Measurements from ENCODE around the gene TYROBP. TPM values are rescaled to one million over a fixed set of nuclear protein-coding genes. Genes with fewer than 3 reads are reported as not detected.

TYROBP gene
- total RNA-seq, 4 donors from 2014 or later = 3.0 to 116 (median 45.3) TPM

DNA sequence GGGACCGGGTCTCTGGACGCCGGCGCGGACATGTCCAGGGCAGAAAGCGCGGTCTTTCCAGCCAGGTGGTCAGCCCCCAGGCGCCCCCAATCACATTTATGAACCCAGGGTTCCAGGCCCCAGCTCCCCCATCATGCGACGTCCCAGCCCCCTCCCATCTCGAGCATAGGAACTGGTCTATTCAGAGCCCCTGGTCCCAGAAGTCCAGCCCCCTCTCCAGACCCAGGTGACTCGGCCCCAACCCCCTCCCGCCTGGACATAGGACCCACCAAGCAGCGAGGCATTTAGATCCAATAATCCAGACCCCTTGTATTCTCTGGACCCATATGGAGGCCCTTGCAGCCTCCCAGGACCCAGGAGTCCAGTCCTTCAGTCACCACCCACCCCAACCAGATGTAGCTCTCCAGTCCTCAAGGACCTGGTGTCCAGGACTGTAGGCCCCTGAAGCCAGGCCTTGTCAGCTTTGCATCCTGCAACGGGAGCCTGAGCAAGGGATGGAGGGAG is 39.2 kb downstream of the TYROBP start:
- peaks cover 40% of the 10 kb centered on the region for H3K27me3 ChIP-seq
- peak overlapping the region in 1 of 4 donors; percentile 53 for H3K27ac ChIP-seq
- no peaks in the 10 kb centered on the region for H3K36me3 ChIP-seq
- WGBS, 2 donors (ENCODE audit: low coverage in 1 of 2) = 20% methylated on average over 2 of the region's 15 CpGs; no CpG with 5 or more reads in 1 of the 2 donors
- ATAC-seq = no peak
- no peak for TF ChIP-seq EP300 (IDR thresholded peaks at IDR 0.05)
- TF ChIP-seq, protein P1, sequence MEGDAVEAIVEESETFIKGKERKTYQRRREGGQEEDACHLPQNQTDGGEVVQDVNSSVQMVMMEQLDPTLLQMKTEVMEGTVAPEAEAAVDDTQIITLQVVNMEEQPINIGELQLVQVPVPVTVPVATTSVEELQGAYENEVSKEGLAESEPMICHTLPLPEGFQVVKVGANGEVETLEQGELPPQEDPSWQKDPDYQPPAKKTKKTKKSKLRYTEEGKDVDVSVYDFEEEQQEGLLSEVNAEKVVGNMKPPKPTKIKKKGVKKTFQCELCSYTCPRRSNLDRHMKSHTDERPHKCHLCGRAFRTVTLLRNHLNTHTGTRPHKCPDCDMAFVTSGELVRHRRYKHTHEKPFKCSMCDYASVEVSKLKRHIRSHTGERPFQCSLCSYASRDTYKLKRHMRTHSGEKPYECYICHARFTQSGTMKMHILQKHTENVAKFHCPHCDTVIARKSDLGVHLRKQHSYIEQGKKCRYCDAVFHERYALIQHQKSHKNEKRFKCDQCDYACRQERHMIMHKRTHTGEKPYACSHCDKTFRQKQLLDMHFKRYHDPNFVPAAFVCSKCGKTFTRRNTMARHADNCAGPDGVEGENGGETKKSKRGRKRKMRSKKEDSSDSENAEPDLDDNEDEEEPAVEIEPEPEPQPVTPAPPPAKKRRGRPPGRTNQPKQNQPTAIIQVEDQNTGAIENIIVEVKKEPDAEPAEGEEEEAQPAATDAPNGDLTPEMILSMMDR (IDR thresholded peaks at IDR 0.05) = no peak
- H3K9me3 ChIP-seq = no peaks in the 10 kb centered on the region
- peaks cover 5 to 30% (median 14%) of the 10 kb centered on the region in 3 donors for H3K4me1 ChIP-seq
- peak overlapping the region; percentile 35 to 64 for H3K4me3 ChIP-seq

DNA sequence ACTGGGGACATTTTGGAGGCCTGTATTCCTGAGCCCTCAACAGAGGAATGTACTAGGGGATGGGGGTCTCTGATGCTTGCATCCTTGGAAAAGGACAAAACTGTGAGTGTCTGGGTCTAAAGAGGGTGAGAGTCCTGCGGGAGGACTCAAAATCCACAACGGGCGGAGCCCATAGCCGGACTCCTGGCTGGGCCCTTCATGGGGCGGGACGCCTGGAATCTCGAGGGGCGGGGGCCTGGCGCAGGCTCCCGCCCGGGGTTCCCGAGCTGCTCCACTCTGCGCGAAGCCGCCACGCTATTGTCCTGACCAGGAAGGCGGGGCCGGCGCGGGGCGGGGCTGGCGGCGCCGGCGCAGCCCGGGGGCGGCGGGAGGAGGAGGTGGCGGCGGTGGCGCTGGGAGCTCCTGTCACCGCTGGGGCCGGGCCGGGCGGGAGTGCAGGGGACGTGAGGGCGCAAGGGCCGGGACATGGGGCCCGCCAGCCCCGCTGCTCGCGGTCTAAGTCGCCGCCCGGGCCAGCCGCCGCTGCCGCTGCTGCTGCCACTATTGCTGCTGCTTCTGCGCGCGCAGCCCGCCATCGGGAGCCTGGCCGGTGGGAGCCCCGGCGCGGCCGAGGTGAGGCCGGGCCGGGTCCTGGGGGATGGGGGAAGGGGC is 39.8 kb downstream of the TYROBP start, which contains the start of gene APLP1:
Gene APLP1, plus strand, starts transcription at position 403 of the 651 bp plus-strand sequence. Its CDS starts 63 bp downstream, at position 466.
- WGBS, 2 donors (ENCODE audit: low coverage in 1 of 2) = no CpG with 5 or more reads among the region's 60 CpGs
- H3K27ac ChIP-seq = peak within 1 kb of the TSS in 1 of 4 donors; percentile 53
- peak; percentile 90 for ATAC-seq
- H3K27me3 ChIP-seq = peaks cover 40% of the 10 kb centered on the region
- no peaks in the 10 kb centered on the region for H3K36me3 ChIP-seq
- peaks cover 5 to 30% (median 14%) of the 10 kb centered on the region in 3 donors for H3K4me1 ChIP-seq
- peak within 1 kb of the TSS; percentile 35 to 64 for H3K4me3 ChIP-seq
- no peaks in the 10 kb centered on the region for H3K9me3 ChIP-seq
- TF ChIP-seq POLR2AphosphoS5 (IDR thresholded peaks at IDR 0.05) = no peak
- TF ChIP-seq, protein P1 (IDR thresholded peaks at IDR 0.05) = no peak
- TF ChIP-seq POLR2A (IDR thresholded peaks at IDR 0.05) = no peak
- no peak for TF ChIP-seq EP300 (IDR thresholded peaks at IDR 0.05)

DNA sequence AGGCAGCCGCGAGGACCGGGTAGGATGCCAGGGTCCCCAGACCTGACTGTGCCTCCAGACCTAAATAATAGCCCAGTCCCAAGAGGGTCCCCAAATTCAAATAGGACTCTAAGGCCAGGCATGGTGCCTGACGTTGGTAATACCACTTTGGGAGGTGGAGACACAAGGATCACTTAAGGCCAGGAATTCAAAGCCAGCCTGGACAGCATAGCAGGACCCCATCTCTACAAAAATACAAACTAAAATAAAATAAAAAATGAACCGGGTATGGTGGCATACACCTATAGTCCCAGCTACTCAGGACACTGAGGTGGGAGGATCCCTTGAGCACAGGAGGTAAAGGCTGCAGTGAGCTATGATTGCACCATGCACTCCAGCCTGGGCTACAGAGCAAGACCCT is 45.1 kb downstream of the TYROBP start:
- H3K27me3 ChIP-seq = peaks cover 64% of the 10 kb centered on the region
- 66 to 83% methylated on average over 1 to 3 of the region's 5 CpGs for WGBS, 2 donors (ENCODE audit: low coverage in 1 of 2)
- H3K27ac ChIP-seq = no peak overlapping the region
- H3K36me3 ChIP-seq = no peaks in the 10 kb centered on the region
- ATAC-seq = no peak
- H3K9me3 ChIP-seq = peaks cover 0 to 6% (median 0%) of the 10 kb centered on the region in 3 donors
- no peak overlapping the region for H3K4me3 ChIP-seq
- TF ChIP-seq, protein P1 (IDR thresholded peaks at IDR 0.05) = no peak
- TF ChIP-seq POLR2AphosphoS5 (IDR thresholded peaks at IDR 0.05) = no peak
- no peak for TF ChIP-seq POLR2A (IDR thresholded peaks at IDR 0.05)
- no peak for TF ChIP-seq EP300 (IDR thresholded peaks at IDR 0.05)
- peaks cover 0 to 12% (median 0%) of the 10 kb centered on the region in 3 donors for H3K4me1 ChIP-seq

DNA sequence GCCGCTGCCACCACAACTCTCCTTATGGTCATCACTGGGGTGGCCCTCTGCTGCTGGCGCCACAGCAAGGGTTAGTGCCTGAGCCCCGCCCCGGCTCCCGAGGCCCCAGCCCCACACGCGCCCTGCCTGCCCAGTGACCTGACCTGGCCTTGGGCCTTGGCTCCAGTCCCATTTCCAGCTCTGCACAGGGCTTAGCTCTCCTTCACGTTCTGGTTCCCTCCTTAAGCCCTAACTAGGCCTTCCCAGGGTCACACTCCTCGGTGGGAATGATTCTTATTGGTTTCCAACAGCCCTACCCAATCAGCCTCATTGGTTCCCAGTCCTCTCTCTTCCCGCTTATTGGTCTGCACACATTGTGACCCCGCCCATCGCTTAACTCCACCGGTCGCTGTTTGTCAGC is 45.6 kb downstream of the TYROBP start:
- peaks cover 0 to 9% (median 0%) of the 10 kb centered on the region in 3 donors for H3K4me1 ChIP-seq
- peaks cover 0 to 6% (median 0%) of the 10 kb centered on the region in 3 donors for H3K9me3 ChIP-seq
- peaks cover 66% of the 10 kb centered on the region for H3K27me3 ChIP-seq
- TF ChIP-seq POLR2AphosphoS5 (IDR thresholded peaks at IDR 0.05) (no peak), EP300 (IDR thresholded peaks at IDR 0.05) (no peak), POLR2A (IDR thresholded peaks at IDR 0.05) (no peak)
- TF ChIP-seq, protein P1 (IDR thresholded peaks at IDR 0.05) = no peak
- H3K4me3 ChIP-seq = no peak overlapping the region
- ATAC-seq = no peak
- 65% methylated on average over 5 of the region's 14 CpGs; no CpG with 5 or more reads in 1 of the 2 donors for WGBS, 2 donors (ENCODE audit: low coverage in 1 of 2)
- no peaks in the 10 kb centered on the region for H3K36me3 ChIP-seq
- no peak overlapping the region for H3K27ac ChIP-seq
